GM18870 (cell line): Measurements from ENCODE around the gene UBQLN4.
"Not testable (repeated sequence)": the region's sequence is repeated elsewhere in the genome, so short reads cannot be mapped to it uniquely, and the experiment has no call there.

ENCODE experiments used
- ATAC-seq: cut with Tn5 transposase; IDR thresholded peaks from one replicate; pipeline ENCODE4 v1.9.1; 2021; ENCODE audit warnings: moderate library complexity; ENCODE audit not compliant: unreplicated experiment

The UBQLN4 gene

GRCh38 chr1:156081180-156081916 is 27.8 kb upstream of the UBQLN4 start:
- no peak for ATAC-seq

GRCh38 chr1:156080863-156081179 is 27.2 kb upstream of the UBQLN4 start:
- no peak for ATAC-seq

- ATAC-seq: no peak
Measured at GRCh38 chr1:156080241-156080862, 26.8 kb upstream of the UBQLN4 start.

- no peak for ATAC-seq
Measured at GRCh38 chr1:156079762-156080161, 26.2 kb upstream of the UBQLN4 start.

GRCh38 chr1:156078728-156079127 is 25.1 kb upstream of the UBQLN4 start:
- ATAC-seq: no peak

GRCh38 chr1:156077430-156077760 is 23.8 kb upstream of the UBQLN4 start:
- no peak for ATAC-seq

- no peak for ATAC-seq
Measured at GRCh38 chr1:156076609-156077429, 23.2 kb upstream of the UBQLN4 start.

GRCh38 chr1:156075775-156076204 is 22.2 kb upstream of the UBQLN4 start:
- ATAC-seq: no peak

- no peak for ATAC-seq
Measured at GRCh38 chr1:156075162-156075561, 21.6 kb upstream of the UBQLN4 start.

GRCh38 chr1:156074661-156075060 is 21.1 kb upstream of the UBQLN4 start:
- ATAC-seq: no peak

GRCh38 chr1:156073740-156074139 is 20.1 kb upstream of the UBQLN4 start:
- ATAC-seq: no peak

GRCh38 chr1:156073110-156073687 is 19.6 kb upstream of the UBQLN4 start:
- ATAC-seq: no peak

GRCh38 chr1:156072251-156072650 is 18.7 kb upstream of the UBQLN4 start:
- ATAC-seq: no peak

- ATAC-seq: not testable (repeated sequence)
Measured at GRCh38 chr1:156071332-156071816, 17.8 kb upstream of the UBQLN4 start.

- no peak for ATAC-seq
Measured at GRCh38 chr1:156070548-156070947, 16.9 kb upstream of the UBQLN4 start.

GRCh38 chr1:156069490-156070455 is 16.2 kb upstream of the UBQLN4 start:
- no peak for ATAC-seq

GRCh38 chr1:156067262-156067661 is 13.7 kb upstream of the UBQLN4 start:
- no peak for ATAC-seq

- no peak for ATAC-seq
Measured at GRCh38 chr1:156065871-156066270, 12.3 kb upstream of the UBQLN4 start.

- ATAC-seq: no peak
Measured at GRCh38 chr1:156065212-156065611, 11.6 kb upstream of the UBQLN4 start.

- ATAC-seq: no peak
Measured at GRCh38 chr1:156064615-156065014, 11.0 kb upstream of the UBQLN4 start.

- no peak for ATAC-seq
Measured at GRCh38 chr1:156063997-156064285, 10.3 kb upstream of the UBQLN4 start.
